GM15510 (cell line): Measurements from ENCODE around the gene FBXO15.

Experiments used
- POLR2A ChIP-seq: IDR thresholded peaks from 3 replicates; pipeline ENCODE4 v1.6.1; 2011; ENCODE audit warnings: borderline replicate concordance; ENCODE audit not compliant: insufficient read length; ENCODE audit errors: extremely low read depth

The FBXO15 gene

GRCh38 chr18:74064510-74064909 is 83.1 kb downstream of the FBXO15 start:
- TF ChIP-seq POLR2A, result no peak

- TF ChIP-seq POLR2A, result no peak
Measured at GRCh38 chr18:74063557-74063956, 84.1 kb downstream of the FBXO15 start.

- TF ChIP-seq POLR2A, result no peak
Measured at GRCh38 chr18:74063023-74063422, 84.6 kb downstream of the FBXO15 start.

GRCh38 chr18:74062037-74062436 is 85.6 kb downstream of the FBXO15 start:
- no peak for TF ChIP-seq POLR2A

GRCh38 chr18:74060579-74060978 is 87.1 kb downstream of the FBXO15 start:
- no peak for TF ChIP-seq POLR2A

- TF ChIP-seq POLR2A, result no peak
Measured at GRCh38 chr18:74050807-74051206, 96.8 kb downstream of the FBXO15 start.

GRCh38 chr18:74040459-74041332 is 106.9 kb downstream of the FBXO15 start:
- TF ChIP-seq POLR2A, result no peak

GRCh38 chr18:74040008-74040407 is 107.6 kb downstream of the FBXO15 start:
- TF ChIP-seq POLR2A, result no peak

GRCh38 chr18:74029161-74029560 is 118.5 kb downstream of the FBXO15 start:
- TF ChIP-seq POLR2A, result no peak
